Measurements from ENCODE around the gene TREML2.

TREML2 gene

DNA sequence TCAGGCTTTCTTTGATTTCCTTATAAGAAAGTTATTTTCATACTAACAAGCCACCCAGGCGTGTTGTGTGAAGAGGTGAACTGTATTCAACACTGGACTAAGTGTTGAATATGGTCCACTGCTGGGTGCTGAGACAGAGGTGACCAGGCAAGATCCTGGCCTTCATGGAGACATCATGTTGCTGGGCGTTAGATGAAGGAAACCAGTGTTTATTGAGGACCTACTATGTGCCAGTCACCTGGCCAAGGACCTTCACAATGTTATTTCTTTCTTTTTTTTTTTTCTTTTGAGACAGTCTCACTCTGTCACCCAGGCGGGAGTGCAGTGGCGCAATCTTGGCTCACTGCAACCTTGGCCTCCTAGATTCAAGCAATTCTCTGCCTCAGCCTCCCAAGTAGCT lies 44.9 kb downstream of the TREML2 start:
- no peaks in the 10 kb centered on the region for H3K27me3 ChIP-seq (ENCODE audit: insufficient read depth, poor library complexity, severe bottlenecking)
- H3K4me3 ChIP-seq (ENCODE audit: severe bottlenecking) = no peak overlapping the region
- no peak overlapping the region for H3K27ac ChIP-seq (ENCODE audit: poor library complexity, severe bottlenecking)
- ATAC-seq (ENCODE audit: low read depth) (no peak), DNase-seq (ENCODE audit: low spot score) (no peak)
- H3K36me3 ChIP-seq (ENCODE audit: low read depth) = no peaks in the 10 kb centered on the region
- no peak for TF ChIP-seq CTCF (IDR thresholded peaks at IDR 0.05; ENCODE audit: poor library complexity, severe bottlenecking)
- H3K4me1 ChIP-seq (ENCODE audit: insufficient read depth, poor library complexity, severe bottlenecking) = no peaks in the 10 kb centered on the region
- no peaks in the 10 kb centered on the region for H3K9me3 ChIP-seq (ENCODE audit: severe bottlenecking)

GRCh38 chr6:41155132-41155805 lies 45.7 kb downstream of the TREML2 start:
- ATAC-seq (ENCODE audit: low read depth) (no peak), DNase-seq (ENCODE audit: low spot score) (no peak)
- no peak for TF ChIP-seq CTCF (IDR thresholded peaks at IDR 0.05; ENCODE audit: poor library complexity, severe bottlenecking)
- no peaks in the 10 kb centered on the region for H3K36me3 ChIP-seq (ENCODE audit: low read depth)
- H3K27ac ChIP-seq (ENCODE audit: poor library complexity, severe bottlenecking) = no peak overlapping the region
- H3K27me3 ChIP-seq (ENCODE audit: insufficient read depth, poor library complexity, severe bottlenecking) = no peaks in the 10 kb centered on the region
- no peak overlapping the region for H3K4me3 ChIP-seq (ENCODE audit: severe bottlenecking)
- no peaks in the 10 kb centered on the region for H3K9me3 ChIP-seq (ENCODE audit: severe bottlenecking)
- H3K4me1 ChIP-seq (ENCODE audit: insufficient read depth, poor library complexity, severe bottlenecking) = no peaks in the 10 kb centered on the region

DNA sequence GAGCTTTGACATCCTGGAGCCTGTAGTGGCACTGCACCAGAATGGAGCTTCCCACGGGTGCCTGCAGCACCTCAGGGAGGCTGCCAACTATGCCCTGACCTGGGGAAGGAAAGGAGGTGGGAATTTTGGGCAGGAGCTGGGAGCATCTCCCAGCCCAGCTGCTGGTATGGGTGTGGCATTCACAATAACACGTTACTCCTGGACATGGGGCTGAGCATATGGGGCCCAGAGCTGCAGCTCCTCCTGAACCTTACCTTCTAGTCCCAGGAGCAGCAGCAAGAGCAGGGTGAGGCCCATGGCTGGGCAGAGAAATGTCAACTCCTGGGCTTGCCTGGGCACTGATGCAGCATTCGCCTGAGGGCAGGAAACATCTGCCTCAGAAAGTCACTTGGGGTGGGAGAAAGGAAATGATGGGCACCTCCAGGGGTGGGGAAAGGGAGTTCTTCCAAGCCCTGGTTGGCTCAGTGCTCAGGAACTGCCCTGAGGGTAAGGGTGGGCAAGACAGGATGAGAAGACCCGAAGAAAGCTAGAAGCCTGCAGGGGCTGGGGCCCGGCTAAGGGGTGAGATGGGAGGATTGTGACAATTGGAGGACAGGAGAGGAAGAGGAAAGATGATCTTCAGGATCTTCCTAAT lies 46.8 kb downstream of the TREML2 start, which contains the start of gene TREML1:
Gene TREML1 (minus strand): TSS at position 356 of the 634 bp plus-strand sequence. CDS start 59 bp downstream, at position 297.
- H3K36me3 ChIP-seq (ENCODE audit: low read depth) = no peaks in the 10 kb centered on the region
- H3K27ac ChIP-seq (ENCODE audit: poor library complexity, severe bottlenecking) = no peak within 1 kb of the TSS
- ATAC-seq (ENCODE audit: low read depth) (no peak), DNase-seq (ENCODE audit: low spot score) (no peak)
- no peaks in the 10 kb centered on the region for H3K27me3 ChIP-seq (ENCODE audit: insufficient read depth, poor library complexity, severe bottlenecking)
- no peak within 1 kb of the TSS for H3K4me3 ChIP-seq (ENCODE audit: severe bottlenecking)
- no peaks in the 10 kb centered on the region for H3K4me1 ChIP-seq (ENCODE audit: insufficient read depth, poor library complexity, severe bottlenecking)
- H3K9me3 ChIP-seq (ENCODE audit: severe bottlenecking) = no peaks in the 10 kb centered on the region
- TF ChIP-seq CTCF (IDR thresholded peaks at IDR 0.05; ENCODE audit: poor library complexity, severe bottlenecking) = no peak

GRCh38 chr6:41153451-41153850 lies 47.5 kb downstream of the TREML2 start:
- ATAC-seq (ENCODE audit: low read depth) = no peak
- H3K9me3 ChIP-seq (ENCODE audit: severe bottlenecking) = no peaks in the 10 kb centered on the region

More at GRCh38 chr6:41153451-41153850, 47.5 kb downstream of the TREML2 start:
- Histone ChIP-seq H3K27me3 (ENCODE audit: insufficient read depth, poor library complexity, severe bottlenecking) (no peaks in the 10 kb centered on the region), H3K4me1 (ENCODE audit: insufficient read depth, poor library complexity, severe bottlenecking) (no peaks in the 10 kb centered on the region), H3K4me3 (ENCODE audit: severe bottlenecking) (no peak overlapping the region), H3K36me3 (ENCODE audit: low read depth) (no peaks in the 10 kb centered on the region), H3K27ac (ENCODE audit: poor library complexity, severe bottlenecking) (no peak overlapping the region)
- no peak for TF ChIP-seq CTCF (IDR thresholded peaks at IDR 0.05; ENCODE audit: poor library complexity, severe bottlenecking)
- DNase-seq (ENCODE audit: low spot score) = no peak
